Measurements from ENCODE around the gene SLC13A2. TPM values are rescaled to one million over a fixed set of nuclear protein-coding genes. Genes with fewer than 3 reads are reported as not detected.

SLC13A2 gene
- total RNA-seq, 2 donors from 2014 or later = not detected

GRCh38 chr17:28491286-28491685, 17.8 kb downstream of the SLC13A2 start:
- TF ChIP-seq CTCF (conservative IDR thresholded peaks at IDR 0.05) = no peak
- WGBS, 2 experiments (ENCODE audit: insufficient coverage in 1 of 2, insufficient read length in 1 of 2) = 90 to 92% methylated on average over 4 to 11 of the region's 11 CpGs
- no peaks in the 10 kb centered on the region for H3K36me3 ChIP-seq (ENCODE audit: control insufficient read depth, insufficient read depth, low read length)
- Mint-ChIP-seq H3K9me3 (no peaks in the 10 kb centered on the region), H3K4me1 (no peaks in the 10 kb centered on the region), H3K36me3 (ENCODE audit: low read depth) (no peaks in the 10 kb centered on the region), H3K4me3 (no peak overlapping the region), H3K27ac (no peak overlapping the region), H3K27me3 (ENCODE audit: insufficient read depth) (peaks cover 37% of the 10 kb centered on the region)
- no peaks in the 10 kb centered on the region for H3K9me3 ChIP-seq (ENCODE audit: control insufficient read depth, low read length)
- H3K4me3 ChIP-seq (ENCODE audit: low read length) = no peak overlapping the region
- H3K4me1 ChIP-seq (ENCODE audit: control insufficient read depth, insufficient read depth, low read length) = no peaks in the 10 kb centered on the region
- peaks cover 23% of the 10 kb centered on the region for H3K27me3 ChIP-seq (ENCODE audit: control insufficient read depth, insufficient read depth, low read length, poor library complexity, severe bottlenecking)
- no peak overlapping the region for H3K9ac ChIP-seq (ENCODE audit: extremely low read depth, low read length, poor library complexity, severe bottlenecking)
- no peak for DNase-seq
- H3K27ac ChIP-seq (ENCODE audit: low read depth, low read length) = no peak overlapping the region

DNA sequence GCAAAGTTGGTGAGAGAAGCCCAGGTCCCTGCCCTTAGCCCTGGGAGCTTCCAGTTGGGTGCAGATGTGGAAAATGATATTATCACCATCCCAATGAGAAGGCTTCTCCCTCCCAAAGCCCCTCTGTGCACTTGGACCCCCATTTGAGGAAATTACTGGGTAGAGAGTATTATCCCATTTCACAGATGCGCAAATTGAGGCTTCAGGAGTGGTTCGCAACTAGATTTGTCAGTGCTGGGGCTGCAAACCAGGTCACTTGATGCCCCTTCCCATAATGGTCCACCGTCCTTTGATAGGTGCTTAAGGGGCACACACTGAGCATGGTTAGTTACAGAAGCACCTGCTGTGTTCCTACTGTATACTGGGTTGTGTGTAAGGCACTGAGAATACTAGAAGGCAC, 18.4 kb downstream of the SLC13A2 start:
- no peaks in the 10 kb centered on the region for H3K9me3 Mint-ChIP-seq
- no peak overlapping the region for H3K27ac ChIP-seq (ENCODE audit: low read depth, low read length)
- peaks cover 23% of the 10 kb centered on the region for H3K27me3 ChIP-seq (ENCODE audit: control insufficient read depth, insufficient read depth, low read length, poor library complexity, severe bottlenecking)
- WGBS, 2 experiments (ENCODE audit: insufficient coverage in 1 of 2, insufficient read length in 1 of 2) = 86 to 94% methylated on average over 3 of the region's 3 CpGs
- no peak overlapping the region for H3K27ac Mint-ChIP-seq
- H3K36me3 Mint-ChIP-seq (ENCODE audit: low read depth) = no peaks in the 10 kb centered on the region
- H3K9ac ChIP-seq (ENCODE audit: extremely low read depth, low read length, poor library complexity, severe bottlenecking) = no peak overlapping the region
- no peak for TF ChIP-seq CTCF (conservative IDR thresholded peaks at IDR 0.05)
- H3K4me3 Mint-ChIP-seq = no peak overlapping the region
- H3K27me3 Mint-ChIP-seq (ENCODE audit: insufficient read depth) = peaks cover 39% of the 10 kb centered on the region
- DNase-seq = no peak
- H3K9me3 ChIP-seq (ENCODE audit: control insufficient read depth, low read length) = no peaks in the 10 kb centered on the region
- H3K4me1 ChIP-seq (ENCODE audit: control insufficient read depth, insufficient read depth, low read length) = no peaks in the 10 kb centered on the region
- H3K4me3 ChIP-seq (ENCODE audit: low read length) = no peak overlapping the region
- H3K4me1 Mint-ChIP-seq = no peaks in the 10 kb centered on the region
- no peaks in the 10 kb centered on the region for H3K36me3 ChIP-seq (ENCODE audit: control insufficient read depth, insufficient read depth, low read length)

DNA sequence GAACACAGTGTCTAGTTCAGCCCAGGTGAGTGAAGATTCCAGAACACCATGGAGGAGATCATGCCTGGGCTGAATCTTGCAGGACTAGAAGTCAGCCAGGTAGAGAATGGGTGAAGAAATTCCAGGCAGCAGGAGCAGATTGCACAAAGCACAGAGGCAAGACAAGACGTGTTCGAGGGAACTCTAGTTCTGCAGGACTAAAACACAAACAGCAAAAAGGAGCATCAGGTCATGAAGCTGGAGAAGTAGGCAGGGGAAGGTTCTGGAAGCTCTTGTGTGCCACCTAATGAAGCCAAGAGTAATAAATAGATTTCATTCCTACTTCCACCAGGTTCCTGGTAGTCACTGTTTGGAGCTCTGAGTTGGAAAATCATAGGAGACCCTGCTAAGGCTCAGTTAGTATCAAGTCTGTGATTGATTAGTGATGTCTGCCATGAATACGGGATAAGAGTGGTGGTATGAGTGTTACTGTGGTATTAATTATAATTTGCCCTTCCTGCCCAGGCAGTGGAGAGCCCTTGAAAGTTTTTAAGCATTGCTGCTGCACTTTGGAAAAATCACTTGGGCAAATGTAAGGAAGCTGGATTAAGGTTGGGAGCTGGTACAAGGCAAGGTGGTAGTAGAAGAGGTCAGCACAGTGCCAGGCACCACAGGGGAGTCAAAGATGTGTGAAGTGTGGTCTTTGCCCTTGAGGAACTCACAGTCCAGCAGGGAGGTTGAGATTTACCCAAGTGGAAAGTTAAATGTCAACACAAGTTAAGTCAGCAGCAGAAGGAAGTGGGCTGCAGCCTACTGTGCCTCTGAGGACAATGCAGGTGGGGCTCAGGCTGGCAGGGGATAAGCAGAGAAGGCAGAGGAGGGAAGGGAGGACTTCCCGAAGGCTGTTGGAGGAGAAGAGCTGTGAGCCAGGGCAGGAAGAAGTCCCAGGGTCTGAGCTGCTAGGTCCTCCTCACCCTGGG, 19.2 kb downstream of the SLC13A2 start:
- no peak overlapping the region for H3K27ac Mint-ChIP-seq
- H3K4me1 Mint-ChIP-seq = no peaks in the 10 kb centered on the region
- no peaks in the 10 kb centered on the region for H3K36me3 Mint-ChIP-seq (ENCODE audit: low read depth)
- H3K4me3 Mint-ChIP-seq = no peak overlapping the region
- H3K4me3 ChIP-seq (ENCODE audit: low read length) = no peak overlapping the region
- no peaks in the 10 kb centered on the region for H3K4me1 ChIP-seq (ENCODE audit: control insufficient read depth, insufficient read depth, low read length)
- 84 to 90% methylated on average over 4 of the region's 4 CpGs for WGBS, 2 experiments (ENCODE audit: insufficient coverage in 1 of 2, insufficient read length in 1 of 2)
- H3K27me3 ChIP-seq (ENCODE audit: control insufficient read depth, insufficient read depth, low read length, poor library complexity, severe bottlenecking) = peaks cover 23% of the 10 kb centered on the region
- DNase-seq = no peak
- TF ChIP-seq CTCF (conservative IDR thresholded peaks at IDR 0.05) = no peak
- peaks cover 34% of the 10 kb centered on the region for H3K27me3 Mint-ChIP-seq (ENCODE audit: insufficient read depth)
- no peaks in the 10 kb centered on the region for H3K9me3 ChIP-seq (ENCODE audit: control insufficient read depth, low read length)
- no peaks in the 10 kb centered on the region for H3K9me3 Mint-ChIP-seq
- no peaks in the 10 kb centered on the region for H3K36me3 ChIP-seq (ENCODE audit: control insufficient read depth, insufficient read depth, low read length)
- no peak overlapping the region for H3K9ac ChIP-seq (ENCODE audit: extremely low read depth, low read length, poor library complexity, severe bottlenecking)
- no peak overlapping the region for H3K27ac ChIP-seq (ENCODE audit: low read depth, low read length)

Data from endodermal cell (in vitro differentiated cells).